Stromal cell of bone marrow (primary cell): ENCODE data around the gene TNFAIP2.
"Not testable (repeated sequence)": the region's sequence is repeated elsewhere in the genome, so short reads cannot be mapped to it uniquely, and the experiment has no call there.

ENCODE experiments used
- DNase-seq: peaks from one replicate; pipeline ENCODE4 v3.0.0-alpha.2; 2012; ENCODE audit warnings: low read depth

Gene TNFAIP2

DNA sequence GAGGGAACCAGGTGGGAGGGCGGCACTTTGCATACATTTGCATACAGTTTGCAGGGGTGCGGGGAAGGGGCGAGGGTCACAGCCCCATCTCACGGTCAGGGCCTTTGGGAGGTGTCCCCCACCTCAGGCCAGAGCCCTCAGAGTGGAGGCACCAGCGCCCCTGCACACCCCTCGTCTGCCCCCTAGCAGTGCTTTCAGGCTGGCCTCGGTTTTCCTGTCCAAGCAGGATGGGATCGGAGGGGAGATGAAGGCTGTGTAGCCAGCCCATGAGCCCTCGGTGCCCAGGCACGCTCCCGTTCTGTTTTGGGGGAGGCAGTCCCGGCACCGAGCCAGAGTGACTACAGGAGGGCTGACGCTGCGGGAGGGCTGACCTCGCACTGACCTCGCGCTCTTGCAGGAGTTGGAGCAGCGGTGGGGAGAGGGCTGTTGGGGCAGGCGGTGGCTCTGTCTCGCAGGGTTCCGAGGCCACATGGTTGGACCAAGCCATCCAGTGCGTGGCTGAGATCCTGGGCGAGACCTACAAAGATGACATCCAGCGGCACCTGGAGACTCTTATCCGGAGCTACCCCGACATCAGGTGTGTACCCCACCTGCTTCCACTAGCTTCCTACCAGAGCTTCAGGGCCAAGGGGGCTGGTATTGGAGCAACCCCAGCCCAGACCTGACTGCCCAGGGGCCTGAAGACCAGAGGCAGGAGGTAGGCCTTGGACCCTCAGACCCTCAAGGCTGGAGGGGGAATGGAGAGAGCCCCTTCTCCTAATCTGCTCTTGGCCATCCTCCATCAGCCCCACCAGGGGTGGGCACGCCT is 15.1 kb upstream of the TNFAIP2 start:
- no peak for DNase-seq

DNA sequence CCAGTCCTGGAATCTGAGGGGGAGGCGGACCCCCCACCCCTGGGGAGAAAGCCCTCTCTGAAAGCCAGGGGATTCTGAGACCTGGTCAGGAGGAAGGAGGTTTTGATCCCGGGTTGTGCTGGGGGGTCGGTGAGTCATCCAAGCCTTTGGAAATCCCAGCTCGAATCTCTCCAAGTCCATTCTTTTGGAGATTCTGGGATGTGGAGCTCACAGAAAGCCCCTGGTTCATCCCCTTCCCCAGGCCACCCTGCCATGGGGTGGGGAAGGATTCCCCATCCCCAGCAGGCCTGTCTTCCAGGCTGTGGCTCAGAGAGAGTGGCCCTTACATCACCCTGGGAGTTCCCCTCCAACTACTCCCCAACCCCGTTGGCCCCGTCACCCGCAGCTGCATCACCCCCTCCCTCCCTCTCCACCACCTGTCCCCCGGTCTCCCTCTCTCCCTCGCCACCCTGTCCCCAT is 14.5 kb upstream of the TNFAIP2 start:
- DNase-seq: no peak

DNA sequence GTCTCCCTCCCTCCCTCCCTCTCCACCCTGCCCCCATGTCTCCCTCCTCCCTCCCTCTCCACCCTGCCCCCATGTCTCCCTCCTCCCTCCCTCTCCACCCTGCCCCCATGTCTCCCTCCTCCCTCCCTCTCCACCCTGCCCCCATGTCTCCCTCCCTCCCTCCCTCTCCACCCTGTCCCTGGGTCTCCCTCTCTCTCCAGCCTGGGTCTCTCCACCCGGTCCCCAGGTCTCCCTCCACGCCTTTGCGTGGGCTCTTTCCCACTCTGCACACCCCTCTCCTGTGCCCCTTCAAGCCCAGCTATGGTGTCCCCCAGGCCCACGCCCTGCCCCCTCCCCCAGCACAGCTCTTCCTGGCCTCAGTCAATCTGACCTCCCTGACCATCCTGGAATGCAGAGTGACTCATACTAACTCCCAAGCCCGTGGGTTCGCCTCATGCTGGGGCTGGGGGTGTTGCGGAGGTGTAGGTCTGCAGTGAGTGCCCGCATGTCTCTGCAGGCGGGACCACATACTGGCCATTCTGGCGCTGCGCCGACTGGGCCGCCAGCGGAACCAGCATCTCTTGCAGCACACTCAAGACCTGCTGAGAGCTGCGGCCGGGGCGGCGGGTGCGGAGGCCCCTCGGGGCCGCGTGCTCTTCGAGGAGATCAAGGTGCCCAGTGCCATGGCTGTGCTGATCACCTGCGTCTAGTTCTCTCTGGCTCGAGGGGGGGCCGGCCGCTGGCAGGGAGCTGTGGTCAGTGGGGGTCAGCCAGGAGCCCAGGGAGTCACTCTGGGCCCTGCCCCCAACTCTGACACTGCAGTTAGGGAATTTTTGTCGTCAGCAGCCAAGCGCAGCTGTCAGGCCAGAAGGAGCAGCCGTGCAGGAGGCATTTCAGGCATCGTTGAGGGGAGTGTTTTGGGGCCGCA is 13.5 kb upstream of the TNFAIP2 start:
- no peak for DNase-seq

DNA sequence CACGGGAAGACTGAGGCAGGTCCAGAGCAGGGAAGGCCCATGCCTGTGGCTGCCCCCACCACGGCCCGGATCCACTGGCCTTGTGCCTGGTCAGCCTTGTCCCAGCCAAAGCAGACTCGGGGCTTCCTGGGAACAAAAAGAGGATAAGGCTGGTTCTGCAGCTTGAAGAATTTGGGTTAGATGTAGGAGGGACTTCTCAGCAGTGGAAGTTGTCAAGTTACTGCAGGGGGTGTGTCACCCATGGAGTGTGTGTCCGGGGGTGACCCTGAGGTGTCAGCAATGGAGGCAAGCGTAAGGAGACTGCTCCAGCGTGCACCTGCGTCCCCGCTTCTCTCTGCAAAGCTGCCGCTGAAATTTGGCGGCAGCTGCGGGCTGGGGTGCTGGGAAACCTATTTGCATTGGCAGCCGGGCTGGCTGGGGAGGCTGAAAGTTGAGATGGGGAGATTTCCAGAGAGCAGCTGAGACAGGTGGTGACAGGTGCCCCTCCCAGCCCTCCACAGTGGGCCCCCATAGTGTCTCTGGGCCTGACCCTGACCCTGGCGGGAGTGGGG is 12.5 kb upstream of the TNFAIP2 start:
- no peak for DNase-seq

DNA sequence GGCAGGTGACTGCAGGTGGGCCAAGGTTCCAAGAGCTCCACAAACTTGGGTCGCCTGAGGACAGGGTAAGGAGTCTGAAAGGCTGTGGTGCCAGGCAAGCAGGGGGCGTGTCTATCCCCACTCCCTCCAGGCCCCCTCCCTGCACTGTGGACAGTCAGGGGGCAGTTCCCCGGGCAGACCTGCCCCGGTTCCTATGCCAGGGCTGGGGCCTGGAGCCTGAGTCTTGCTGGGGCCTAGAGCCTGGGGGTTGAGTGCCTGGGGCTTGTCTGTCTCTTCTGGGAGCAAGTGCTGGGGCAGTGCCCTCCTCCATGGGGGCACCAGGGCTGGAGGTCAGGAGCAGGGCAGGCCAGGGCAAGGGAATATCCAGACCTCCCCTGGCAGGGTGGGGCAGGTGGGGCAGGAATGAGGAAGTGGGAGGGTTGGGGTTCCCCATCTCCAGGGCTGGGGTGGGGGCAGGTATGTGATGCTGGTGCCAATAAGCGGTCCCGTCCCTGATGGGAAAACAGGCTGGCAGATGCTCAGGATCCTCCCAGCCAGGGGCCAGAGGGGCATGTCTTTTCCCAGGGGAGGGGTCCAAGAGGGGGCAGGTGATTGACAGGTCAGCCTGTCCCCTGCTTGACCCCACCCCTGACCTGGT is 11.9 kb upstream of the TNFAIP2 start:
- DNase-seq: no peak

DNA sequence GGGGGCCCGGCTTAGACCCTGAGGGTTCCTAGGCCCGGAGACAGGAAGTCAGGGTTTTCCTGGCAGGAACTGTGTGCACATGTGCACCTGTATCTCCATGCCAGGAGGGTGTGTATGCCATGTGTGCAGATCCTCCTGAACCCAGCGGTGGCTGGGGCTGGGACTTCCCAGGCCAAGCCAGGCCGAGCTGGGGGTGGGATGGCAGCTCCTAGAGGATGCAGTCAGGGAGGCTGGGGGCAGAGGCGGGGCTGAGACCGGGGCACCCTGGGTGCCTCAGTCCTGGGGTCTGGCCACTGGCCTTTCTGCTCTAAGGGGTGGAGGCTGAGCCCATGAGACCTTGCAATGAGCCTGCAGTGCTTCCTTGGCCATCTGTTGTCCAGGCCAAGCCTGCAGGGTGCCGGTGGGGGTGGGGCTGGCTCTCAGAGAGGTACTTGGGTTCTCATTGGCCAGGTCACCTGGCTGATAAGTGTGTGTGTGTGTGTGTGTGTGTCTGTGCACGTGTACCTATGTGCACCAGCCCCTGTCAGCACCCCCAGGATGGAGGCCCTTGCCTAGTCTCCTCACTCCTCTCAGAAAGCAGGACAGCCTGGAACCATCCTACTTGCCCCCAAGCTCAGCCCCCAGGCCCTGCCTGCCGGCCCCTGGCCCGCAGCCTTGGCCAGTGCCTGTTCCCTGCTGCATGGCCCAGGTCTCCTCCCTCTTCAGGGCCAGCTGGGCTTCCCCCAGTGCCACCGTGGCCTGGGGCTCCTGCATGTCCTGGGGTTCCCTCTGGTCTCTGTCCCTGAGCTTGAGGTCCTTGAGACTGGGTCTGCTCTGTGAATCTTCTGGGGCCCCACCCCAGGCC is 10.6 kb upstream of the TNFAIP2 start:
- DNase-seq: no peak

DNA sequence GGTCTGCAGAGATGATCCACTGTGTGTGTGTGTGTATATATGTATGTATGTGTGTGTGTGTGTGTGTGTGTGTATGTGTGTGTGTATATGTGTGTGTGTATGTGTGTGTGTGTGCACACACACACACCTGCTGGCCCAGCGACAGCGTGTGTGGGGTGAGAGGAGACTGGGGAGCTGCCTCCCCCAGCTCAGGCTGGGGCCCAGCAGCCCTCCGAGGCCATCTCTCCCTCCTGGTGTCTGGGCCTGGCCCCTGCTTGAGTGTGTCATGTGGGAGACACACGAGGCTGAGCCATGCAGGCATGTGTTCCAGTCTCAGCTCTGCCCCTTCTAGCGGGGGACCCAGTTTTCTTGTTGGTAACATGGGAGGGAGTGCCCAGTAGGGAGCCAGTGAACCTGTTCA is 10.0 kb upstream of the TNFAIP2 start:
- DNase-seq: no peak

DNA sequence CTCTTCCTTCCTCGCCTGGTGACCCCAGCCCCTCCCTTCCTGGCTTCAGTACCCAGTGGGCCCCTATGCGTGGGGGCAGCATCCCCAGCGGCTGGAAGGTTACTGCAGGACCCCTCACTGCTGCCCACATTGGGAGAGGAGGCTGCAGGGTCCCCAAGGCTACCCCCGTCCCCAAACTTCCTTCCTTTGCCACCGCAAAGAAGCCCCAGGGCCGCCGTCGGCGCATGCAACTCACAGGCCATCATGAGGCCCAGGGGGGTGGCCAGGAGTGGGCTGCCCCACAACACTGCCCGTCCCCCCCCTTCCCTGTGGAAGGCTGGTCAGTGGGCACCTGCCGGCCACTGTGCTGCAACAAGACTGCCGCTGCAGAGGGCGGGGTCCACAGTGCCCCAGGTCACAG is 9.5 kb upstream of the TNFAIP2 start:
- DNase-seq: no peak

DNA sequence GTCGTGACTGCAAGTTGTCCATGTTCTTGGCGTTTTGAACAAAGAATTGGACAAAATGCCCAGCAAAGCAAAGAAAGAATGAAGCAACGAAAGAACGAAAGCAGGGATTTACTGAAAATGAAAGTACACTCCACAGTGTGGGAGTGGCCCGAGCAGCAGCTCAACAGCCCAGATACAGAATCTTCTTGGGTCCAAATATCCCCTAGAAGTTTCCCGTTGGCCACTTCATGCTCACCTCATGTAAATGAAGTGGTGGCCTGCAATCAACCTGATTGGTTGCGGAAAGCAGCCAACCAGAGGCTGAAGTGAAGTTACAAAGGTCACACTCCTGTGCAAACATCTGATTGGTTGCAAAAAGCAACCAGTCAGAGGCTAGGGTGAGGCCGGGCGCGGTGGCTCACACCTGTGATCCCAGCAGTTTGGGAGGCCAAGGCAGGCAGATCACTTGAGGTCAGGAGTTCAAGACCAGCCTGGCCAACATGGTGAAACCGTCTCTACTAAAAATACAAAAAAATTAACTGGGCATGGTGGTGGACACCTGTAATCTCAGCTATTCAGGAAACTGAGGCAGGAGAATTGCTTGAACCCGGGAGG is 8.1 kb upstream of the TNFAIP2 start:
- DNase-seq: not testable (repeated sequence)

DNA sequence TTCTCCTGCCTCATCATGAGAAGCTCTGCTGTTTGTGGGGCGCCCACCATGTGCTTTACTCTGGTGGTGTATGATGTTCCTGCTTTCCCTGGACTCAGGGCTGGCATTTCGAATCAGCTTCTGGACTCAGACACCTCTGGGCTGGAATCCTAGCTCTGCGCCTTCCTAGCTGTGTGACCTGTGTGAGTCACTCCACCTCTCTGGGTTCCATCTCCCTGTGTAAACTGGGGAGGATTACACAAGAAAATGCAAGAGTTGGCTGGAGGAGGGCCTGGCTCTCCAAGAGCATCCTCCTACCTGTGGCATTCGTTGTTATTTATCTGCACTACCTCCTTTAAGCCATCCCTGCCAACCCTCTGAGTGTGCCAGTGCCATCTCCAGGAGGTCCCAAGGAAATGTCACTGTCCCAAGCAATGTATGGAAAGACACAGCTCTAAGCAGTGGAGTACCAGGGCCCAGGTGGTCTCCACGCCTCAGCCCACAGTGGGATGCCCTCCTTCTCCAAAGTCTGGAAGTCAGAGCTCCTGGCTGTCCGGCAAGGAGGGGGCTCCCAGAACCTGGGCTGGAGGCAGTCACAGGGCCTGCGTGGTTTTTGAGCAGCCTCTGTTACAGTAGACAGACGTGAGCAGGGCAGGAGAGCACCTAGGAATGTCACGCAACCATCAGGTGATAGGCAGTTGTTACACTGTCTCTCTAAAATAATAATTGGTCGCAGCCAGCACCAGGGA is 7.3 kb upstream of the TNFAIP2 start:
- DNase-seq: no peak

DNA sequence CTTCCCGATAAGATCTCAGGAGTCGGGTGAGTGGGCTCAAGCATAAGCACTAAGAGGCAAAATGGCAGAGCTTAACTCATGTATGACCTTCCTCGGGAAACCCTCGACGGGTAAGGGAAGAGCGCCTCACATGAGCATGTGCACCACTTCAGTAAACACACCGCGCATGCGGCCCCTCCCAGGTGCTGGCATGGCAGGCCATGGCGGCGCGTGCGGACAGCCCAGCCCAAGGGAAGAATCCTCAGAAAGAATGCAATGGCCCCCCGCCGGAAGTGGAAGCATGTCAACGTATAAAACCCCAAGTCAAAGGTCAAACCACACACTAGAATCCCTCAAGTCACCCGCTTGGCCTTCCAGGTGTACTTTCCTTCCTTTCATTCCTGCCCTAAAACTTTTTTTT is 6.6 kb upstream of the TNFAIP2 start:
- no peak for DNase-seq

DNA sequence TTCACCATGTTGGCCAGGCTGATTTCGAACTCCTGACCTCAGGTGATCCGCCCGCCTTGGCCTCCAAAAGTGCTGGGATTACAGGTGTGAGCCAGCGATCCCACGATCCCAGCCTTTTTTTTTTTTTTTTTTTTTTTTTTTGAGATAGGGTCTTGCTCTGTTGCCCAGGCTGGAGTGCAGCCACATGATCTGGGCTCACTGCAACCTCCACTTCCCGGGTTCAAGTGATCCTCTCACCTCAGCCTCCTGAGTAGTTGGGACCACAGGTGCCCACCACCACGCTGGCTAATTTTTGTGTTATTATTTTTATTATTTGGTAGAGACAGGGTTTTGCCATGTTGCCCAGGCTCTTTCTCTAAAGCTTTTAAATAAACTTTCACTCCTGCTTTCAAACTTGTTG is 5.8 kb upstream of the TNFAIP2 start:
- not testable (repeated sequence) for DNase-seq

DNA sequence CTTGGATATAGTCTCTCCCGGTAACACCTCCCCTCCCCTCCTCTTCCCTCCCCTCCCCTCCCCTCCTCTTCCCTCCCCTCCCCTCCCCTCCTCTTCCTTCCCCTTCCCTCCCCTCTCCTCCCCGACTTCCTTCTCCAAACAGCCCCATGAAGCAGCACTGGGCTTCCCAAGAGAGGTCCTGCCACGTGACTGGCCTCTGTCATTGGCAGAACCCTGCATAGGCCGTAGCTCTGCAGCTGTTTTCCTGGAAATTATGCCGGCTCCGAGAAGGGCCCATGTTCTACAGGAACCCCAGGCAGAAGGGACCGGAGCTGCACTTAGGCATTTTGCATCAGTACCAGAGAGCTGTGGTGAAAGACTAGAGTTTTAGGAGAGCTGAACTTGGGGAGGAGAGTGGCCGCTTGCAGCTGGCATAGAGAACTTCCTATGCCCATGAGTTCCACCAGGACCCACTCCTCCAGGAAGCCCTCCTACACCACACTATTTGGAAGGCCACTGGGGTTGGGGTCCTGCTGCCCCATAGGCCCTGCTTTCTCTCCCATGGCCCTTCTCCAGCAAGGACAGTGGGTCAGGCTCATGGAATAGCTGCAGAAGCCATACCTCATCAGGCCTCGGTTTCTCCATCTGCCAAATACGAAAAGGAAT is 5.1 kb upstream of the TNFAIP2 start:
- DNase-seq: peak; percentile 57

DNA sequence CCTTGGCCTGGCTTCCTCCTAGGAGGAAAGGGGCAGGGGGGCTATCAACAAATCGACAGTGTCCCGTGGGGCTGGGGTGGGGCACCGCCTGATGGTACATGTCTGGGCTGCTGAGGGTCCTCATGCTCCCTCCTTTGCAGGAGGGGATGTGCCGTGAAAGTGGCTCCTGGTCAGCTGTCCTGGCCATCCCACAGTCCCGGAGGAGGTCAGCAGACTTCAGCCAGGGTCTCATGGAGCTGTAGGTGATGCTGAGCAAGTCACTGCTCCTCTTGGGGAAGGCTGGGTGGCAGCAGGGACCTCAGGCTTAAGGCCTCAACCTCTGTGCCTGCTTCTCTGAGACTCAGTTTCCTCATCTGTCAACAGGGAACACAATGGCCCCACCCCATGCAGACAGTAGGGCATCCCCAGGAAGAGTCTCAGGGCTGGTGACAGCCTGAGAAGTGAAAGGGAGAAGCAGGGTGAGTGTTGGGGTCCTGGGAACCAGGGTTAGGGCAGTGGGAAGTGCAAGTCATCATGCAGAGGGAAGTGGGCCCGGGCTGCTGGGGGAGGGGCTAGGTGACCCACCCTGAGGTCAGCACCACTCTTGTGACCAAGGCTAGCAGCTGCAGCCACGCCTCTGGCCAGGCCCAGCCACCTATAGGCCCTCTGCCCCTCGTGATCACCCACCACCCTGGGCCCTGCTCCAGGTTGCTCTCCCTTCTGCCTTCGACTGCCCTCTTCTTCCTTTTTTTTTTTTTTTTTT is 4.4 kb upstream of the TNFAIP2 start:
- no peak for DNase-seq

DNA sequence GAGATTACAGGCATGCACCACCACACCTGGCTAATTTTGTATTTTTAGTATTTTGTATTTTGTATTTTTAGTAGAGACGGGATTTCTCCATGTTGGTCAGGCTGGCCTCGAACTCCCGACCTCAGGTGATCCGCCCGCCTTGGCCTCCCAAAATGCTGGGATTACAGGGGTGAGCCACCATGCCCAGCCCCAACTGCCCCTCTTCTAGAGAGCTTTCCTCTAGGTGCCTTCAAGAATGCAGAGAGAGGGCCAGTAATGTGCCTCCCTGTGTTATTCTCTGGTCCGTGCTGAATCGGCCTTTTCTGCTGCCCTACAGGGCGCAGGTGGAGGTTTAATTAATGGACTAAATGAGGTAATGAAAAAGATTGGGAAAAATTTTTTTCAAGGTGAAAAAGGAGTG is 3.7 kb upstream of the TNFAIP2 start:
- not testable (repeated sequence) for DNase-seq

DNA sequence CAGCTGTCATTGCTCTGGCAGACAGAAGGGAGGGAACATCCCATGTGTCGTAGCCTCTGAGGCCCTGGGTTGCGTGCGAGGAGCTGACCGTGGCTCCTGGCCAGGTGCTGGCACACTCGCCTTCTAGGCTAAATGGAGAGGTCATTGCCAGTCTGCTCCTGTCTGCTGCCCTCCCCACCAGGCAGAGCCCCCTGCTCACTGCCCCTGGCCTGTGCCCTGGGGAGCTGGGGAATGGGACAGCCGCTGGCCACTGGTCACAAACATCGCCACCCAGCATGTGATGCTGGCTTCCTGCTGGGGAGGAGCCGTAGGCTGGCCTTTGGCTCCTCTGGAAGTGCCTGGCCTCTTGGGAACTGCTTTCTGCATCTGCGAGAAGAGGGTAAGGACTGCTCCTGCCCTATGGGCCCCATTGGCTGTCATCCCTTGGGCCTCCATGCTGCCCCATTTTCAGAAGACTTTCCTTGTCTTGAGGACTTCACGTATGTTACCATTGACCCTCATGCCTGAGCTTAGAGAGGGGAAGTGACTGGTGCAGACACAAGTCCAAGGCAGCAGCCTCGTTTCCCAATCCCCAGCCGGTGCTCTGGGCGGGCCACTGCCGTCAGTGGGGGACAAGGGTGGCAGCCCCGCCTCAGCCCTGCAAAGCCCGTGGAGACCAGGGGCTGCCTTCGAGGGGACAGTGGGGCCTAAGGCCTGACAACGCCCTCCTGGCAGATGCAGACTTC is 2.0 kb upstream of the TNFAIP2 start:
- DNase-seq: no peak

DNA sequence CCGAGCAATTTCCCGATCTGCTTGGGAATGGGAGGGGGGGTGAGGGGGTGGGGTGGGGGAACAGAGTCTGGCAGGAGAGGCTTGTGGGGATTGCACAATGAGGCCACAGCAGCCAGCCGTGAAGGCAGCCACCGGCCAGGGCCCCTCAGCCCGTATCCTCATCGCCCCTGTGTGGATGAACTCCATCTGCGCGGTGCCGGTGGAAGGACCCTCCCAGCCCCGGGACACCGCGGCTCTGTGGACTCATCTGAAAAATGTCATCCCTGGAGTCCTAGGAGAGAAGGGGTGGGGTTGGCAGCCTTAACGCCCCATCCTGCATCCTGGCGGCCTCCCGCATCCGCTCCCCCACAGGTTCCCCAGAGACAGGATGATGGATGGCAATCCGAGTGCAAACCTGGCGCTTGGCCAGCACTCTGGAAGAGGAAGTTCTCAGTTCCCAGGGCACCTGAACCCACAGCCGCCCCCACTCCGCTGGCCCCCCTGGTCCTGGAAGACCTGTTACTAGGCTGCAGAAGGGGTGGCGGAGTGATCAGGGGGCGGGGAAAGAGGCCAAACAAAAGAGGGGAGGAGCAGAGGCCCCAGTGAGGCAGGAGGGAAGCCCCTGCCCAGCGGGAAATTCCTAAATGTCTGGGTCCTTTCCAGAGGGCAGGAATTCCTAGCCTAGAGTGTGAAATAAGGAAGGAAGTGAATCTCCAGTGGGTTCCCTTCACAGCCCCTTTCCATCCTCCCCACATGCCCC is 1.2 kb upstream of the TNFAIP2 start:
- peak; percentile 50 for DNase-seq

DNA sequence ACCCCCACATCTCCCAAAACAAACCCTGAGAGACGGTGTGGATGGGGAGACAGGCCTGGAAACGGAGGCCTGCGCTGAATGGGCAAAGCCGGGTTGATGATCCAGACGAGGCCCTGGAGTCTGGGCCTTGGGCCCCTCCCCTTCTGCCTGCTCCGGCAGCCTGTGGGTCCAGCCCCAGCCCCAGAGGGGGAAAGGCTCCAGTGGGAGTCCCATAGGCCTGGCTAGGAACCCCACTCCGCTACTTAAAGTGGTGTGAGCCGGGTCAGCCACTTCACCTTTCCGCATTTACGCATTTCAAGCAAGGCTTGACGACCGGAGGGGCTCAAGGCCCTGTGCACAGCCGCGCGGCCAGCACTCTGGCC is 695 bp upstream of the TNFAIP2 start:
- DNase-seq: no peak
